MM.1S (cell line): ENCODE data around the gene MED15.

ENCODE experiments used
- DNase-seq: peaks from one replicate; pipeline ENCODE4 v3.0.0-alpha.2; 2015
- H2AFZ ChIP-seq: fragments of 300-600 bp; sonication (generic); 2 replicates; pipeline ENCODE4 v1.6.0; 2016; ENCODE audit warnings: antibody characterized with exemption, low read length
- H3F3A ChIP-seq: fragments of 300-600 bp; sonication (generic); 2 replicates; pipeline ENCODE4 v1.6.1; 2016; ENCODE audit warnings: mild to moderate bottlenecking, antibody characterized with exemption, low read length, moderate library complexity, mixed read lengths; ENCODE audit not compliant: insufficient read depth
- H3K27ac ChIP-seq: fragments of 300-600 bp; sonication (generic); 2 replicates; pipeline ENCODE4 v1.5.1; 2016; ENCODE audit warnings: mild to moderate bottlenecking, low read length
- H3K27me3 ChIP-seq: fragments of 300-600 bp; sonication (generic); replicated peaks from 2 replicates; pipeline ENCODE4 v1.6.0; 2016; ENCODE audit warnings: low read length; ENCODE audit not compliant: insufficient read depth
- H3K36me3 ChIP-seq: fragments of 300-600 bp; sonication (generic); replicated peaks from 2 replicates; pipeline ENCODE4 v1.6.1; 2016; ENCODE audit warnings: mild to moderate bottlenecking, low read length, mixed read lengths; ENCODE audit not compliant: insufficient read depth
- H3K4me1 ChIP-seq: fragments of 300-600 bp; sonication (generic); 2 replicates; pipeline ENCODE4 v1.6.1; 2016; ENCODE audit warnings: low read length, mixed read lengths
- H3K4me2 ChIP-seq: fragments of 300-600 bp; sonication (generic); 2 replicates; pipeline ENCODE4 v1.6.0; 2016; ENCODE audit warnings: low read depth, low read length
- H3K4me3 ChIP-seq: fragments of 300-600 bp; sonication (generic); 2 replicates; pipeline ENCODE4 v1.5.1; 2016; ENCODE audit warnings: low read length, mixed read lengths
- H3K79me2 ChIP-seq: fragments of 300-600 bp; sonication (generic); 2 replicates; pipeline ENCODE4 v1.6.1; 2016; ENCODE audit warnings: mixed run types, low read length, mixed read lengths
- H3K9ac ChIP-seq: fragments of 300-600 bp; sonication (generic); 2 replicates; pipeline ENCODE4 v1.6.1; 2016; ENCODE audit warnings: low read length, mixed read lengths
- H3K9me2 ChIP-seq: fragments of 300-600 bp; sonication (generic); replicated peaks from 2 replicates; pipeline ENCODE4 v1.6.1; 2016; ENCODE audit warnings: mild to moderate bottlenecking, low read length, mixed read lengths; ENCODE audit not compliant: insufficient read depth
- H3K9me3 ChIP-seq: fragments of 300-600 bp; sonication (generic); replicated peaks from 2 replicates; pipeline ENCODE4 v1.6.1; 2016; ENCODE audit warnings: mild to moderate bottlenecking, low read length, mixed read lengths; ENCODE audit not compliant: insufficient read depth
- H4K20me1 ChIP-seq: fragments of 300-600 bp; sonication (generic); 2 replicates; pipeline ENCODE4 v1.6.1; 2016; ENCODE audit warnings: mild to moderate bottlenecking, low read length, moderate library complexity, mixed read lengths; ENCODE audit not compliant: insufficient read depth
- EZH2 ChIP-seq: fragments of 300-600 bp; sonication (generic); optimal IDR thresholded peaks from 2 replicates; pipeline ENCODE3; 2017; ENCODE audit warnings: low read depth, mild to moderate bottlenecking, antibody characterized with exemption, low read length, mixed read lengths
- EZH2phosphoT487 ChIP-seq: fragments of 300-600 bp; sonication (generic); IDR thresholded peaks from 2 replicates; pipeline ENCODE4 v1.6.1; 2018; ENCODE audit warnings: antibody characterized with exemption, low read length
- TF ChIP-seq, protein P1 (sequence below): fragments of 300-600 bp; sonication (generic); IDR thresholded peaks from 2 replicates; pipeline ENCODE4 v1.5.1; 2016; ENCODE audit warnings: antibody characterized with exemption, low read length, mixed read lengths

MED15 gene

DNA sequence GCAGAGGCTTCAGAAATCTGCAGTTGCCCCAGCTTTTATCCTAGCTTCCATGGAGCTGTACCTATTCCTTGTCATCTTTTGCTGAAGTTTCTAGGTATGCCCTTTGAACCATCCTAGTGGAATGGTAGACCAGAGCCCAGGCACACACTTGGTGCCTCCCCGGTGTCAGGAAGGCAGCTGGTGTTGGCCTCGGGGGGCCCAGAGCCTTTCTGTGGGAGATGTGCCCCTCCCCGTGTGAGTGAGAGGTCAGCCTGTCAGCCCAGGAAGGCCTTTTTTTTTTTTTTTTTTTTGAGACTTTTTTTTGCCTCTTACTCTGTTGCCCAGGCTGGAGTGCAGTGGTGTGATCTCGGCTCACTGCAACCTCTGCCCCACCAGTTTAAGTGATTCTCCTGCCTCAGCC is 58.4 kb downstream of the MED15 start:
- Histone ChIP-seq H3K4me2 (no peak overlapping the region), H3F3A (peaks cover 3% of the 10 kb centered on the region; the same call in 1 of the 2 replicates), H4K20me1 (no peaks in the 10 kb centered on the region), H2AFZ (no peak overlapping the region), H3K9me3 (no peaks in the 10 kb centered on the region), H3K79me2 (no peaks in the 10 kb centered on the region), H3K27ac (no peak overlapping the region), H3K4me1 (no peaks in the 10 kb centered on the region), H3K9me2 (no peaks in the 10 kb centered on the region), H3K4me3 (no peak overlapping the region), H3K27me3 (no peaks in the 10 kb centered on the region), H3K36me3 (no peaks in the 10 kb centered on the region; the same call in none of the 2 replicates), H3K9ac (no peak overlapping the region)
- DNase-seq: no peak
- TF ChIP-seq, protein P1, sequence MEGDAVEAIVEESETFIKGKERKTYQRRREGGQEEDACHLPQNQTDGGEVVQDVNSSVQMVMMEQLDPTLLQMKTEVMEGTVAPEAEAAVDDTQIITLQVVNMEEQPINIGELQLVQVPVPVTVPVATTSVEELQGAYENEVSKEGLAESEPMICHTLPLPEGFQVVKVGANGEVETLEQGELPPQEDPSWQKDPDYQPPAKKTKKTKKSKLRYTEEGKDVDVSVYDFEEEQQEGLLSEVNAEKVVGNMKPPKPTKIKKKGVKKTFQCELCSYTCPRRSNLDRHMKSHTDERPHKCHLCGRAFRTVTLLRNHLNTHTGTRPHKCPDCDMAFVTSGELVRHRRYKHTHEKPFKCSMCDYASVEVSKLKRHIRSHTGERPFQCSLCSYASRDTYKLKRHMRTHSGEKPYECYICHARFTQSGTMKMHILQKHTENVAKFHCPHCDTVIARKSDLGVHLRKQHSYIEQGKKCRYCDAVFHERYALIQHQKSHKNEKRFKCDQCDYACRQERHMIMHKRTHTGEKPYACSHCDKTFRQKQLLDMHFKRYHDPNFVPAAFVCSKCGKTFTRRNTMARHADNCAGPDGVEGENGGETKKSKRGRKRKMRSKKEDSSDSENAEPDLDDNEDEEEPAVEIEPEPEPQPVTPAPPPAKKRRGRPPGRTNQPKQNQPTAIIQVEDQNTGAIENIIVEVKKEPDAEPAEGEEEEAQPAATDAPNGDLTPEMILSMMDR: no peak
- no peak for TF ChIP-seq EZH2phosphoT487
- TF ChIP-seq EZH2: no peak

DNA sequence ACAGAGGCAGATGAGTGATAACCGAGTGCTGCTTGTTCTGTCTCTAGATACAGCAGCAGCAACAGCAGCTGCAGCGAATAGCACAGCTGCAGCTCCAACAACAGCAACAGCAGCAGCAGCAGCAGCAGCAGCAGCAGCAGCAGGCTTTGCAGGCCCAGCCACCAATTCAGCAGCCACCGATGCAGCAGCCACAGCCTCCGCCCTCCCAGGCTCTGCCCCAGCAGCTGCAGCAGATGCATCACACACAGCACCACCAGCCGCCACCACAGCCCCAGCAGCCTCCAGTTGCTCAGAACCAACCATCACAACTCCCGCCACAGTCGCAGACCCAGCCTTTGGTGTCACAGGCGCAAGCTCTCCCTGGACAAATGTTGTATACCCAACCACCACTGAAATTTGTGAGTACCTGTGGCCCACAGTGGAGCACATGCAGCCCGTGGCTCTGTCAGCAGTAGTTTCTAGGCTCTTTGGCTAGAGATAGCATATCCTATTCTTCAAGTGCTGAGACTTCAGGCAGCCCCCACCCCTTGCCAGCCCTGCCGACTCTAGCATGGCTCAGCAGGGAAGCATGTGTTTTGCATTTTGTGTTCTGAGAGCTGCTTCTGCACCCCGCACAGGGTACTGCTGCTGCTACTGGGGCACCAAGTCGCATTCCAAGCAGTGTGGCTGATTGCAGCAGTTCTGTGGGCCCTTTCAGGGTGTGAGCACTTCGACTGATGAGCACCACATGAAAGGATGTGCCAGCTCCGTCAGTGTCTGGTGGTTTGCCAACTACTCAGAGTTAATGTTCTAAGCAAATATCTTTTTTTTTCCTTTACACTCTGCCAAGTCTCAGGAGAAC is 59.2 kb downstream of the MED15 start:
- Histone ChIP-seq H3K4me3 (no peak overlapping the region), H3F3A (peaks cover 3% of the 10 kb centered on the region; the same call in 1 of the 2 replicates), H3K9me3 (no peaks in the 10 kb centered on the region), H3K27me3 (no peaks in the 10 kb centered on the region), H3K9ac (no peak overlapping the region), H4K20me1 (peaks cover 4% of the 10 kb centered on the region; the same call in 1 of the 2 replicates), H3K27ac (no peak overlapping the region), H3K9me2 (no peaks in the 10 kb centered on the region), H3K4me2 (no peak overlapping the region), H3K4me1 (peaks cover 4% of the 10 kb centered on the region; the same call in 1 of the 2 replicates), H3K36me3 (peaks cover 3% of the 10 kb centered on the region), H2AFZ (no peak overlapping the region), H3K79me2 (no peaks in the 10 kb centered on the region)
- no peak for DNase-seq
- no peak for TF ChIP-seq EZH2
- TF ChIP-seq, protein P1: no peak
- TF ChIP-seq EZH2phosphoT487: no peak

DNA sequence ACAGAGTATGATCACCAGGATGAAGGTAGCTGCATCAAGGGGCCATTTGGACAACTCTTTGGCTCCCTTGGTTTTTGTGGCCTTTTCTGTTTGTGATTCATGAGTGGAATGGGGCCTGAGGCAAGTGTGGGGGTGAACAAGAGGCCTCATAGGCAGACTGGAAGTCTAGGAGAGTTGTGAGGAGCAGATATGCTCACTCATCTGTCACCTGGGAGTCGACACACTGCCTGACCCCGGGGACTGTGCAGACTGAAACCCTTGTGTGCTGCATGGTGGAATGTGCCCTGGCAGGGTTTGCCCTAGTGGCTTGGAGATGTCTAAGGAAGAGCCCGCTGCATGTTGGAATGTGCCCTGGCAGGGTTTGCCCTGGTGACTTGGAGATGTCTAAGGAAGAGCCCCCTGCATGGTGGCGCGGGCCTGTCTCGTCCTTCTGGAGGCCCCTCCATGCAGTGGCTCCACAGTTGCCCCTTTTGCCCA is 60.0 kb downstream of the MED15 start:
- peaks cover 3% of the 10 kb centered on the region; the same call in 1 of the 2 replicates for H3F3A ChIP-seq
- H3K4me2 ChIP-seq: no peak overlapping the region
- no peaks in the 10 kb centered on the region for H3K79me2 ChIP-seq
- H3K4me1 ChIP-seq: peaks cover 4% of the 10 kb centered on the region; the same call in 1 of the 2 replicates
- H3K27me3 ChIP-seq: no peaks in the 10 kb centered on the region
- H3K9ac ChIP-seq: no peak overlapping the region
- TF ChIP-seq, protein P1: no peak
- no peak for TF ChIP-seq EZH2
- no peak for TF ChIP-seq EZH2phosphoT487
- peaks cover 3% of the 10 kb centered on the region for H3K36me3 ChIP-seq
- H3K27ac ChIP-seq: no peak overlapping the region
- H2AFZ ChIP-seq: no peak overlapping the region
- no peaks in the 10 kb centered on the region for H3K9me3 ChIP-seq
- H3K4me3 ChIP-seq: no peak overlapping the region
- no peak for DNase-seq
- H3K9me2 ChIP-seq: no peaks in the 10 kb centered on the region
- peaks cover 4% of the 10 kb centered on the region; the same call in 1 of the 2 replicates for H4K20me1 ChIP-seq
